GM18861 (cell line): Measurements from ENCODE around the gene DDX4.

Experiments used
- ATAC-seq: cut with Tn5 transposase; IDR thresholded peaks from one replicate; pipeline ENCODE4 v1.9.1; 2021; ENCODE audit not compliant: unreplicated experiment

DDX4 gene

GRCh38 chr5:55820488-55820887 lies 82.6 kb downstream of the DDX4 start:
- no peak for ATAC-seq

- ATAC-seq = no peak
Measured at GRCh38 chr5:55821731-55822512, 84.1 kb downstream of the DDX4 start.

GRCh38 chr5:55823151-55823796 lies 85.4 kb downstream of the DDX4 start:
- no peak for ATAC-seq

- ATAC-seq = no peak
Measured at GRCh38 chr5:55829956-55830355, 92.1 kb downstream of the DDX4 start.

- ATAC-seq = no peak
Measured at GRCh38 chr5:55832446-55832845, 94.6 kb downstream of the DDX4 start.

GRCh38 chr5:55836191-55836590 lies 98.3 kb downstream of the DDX4 start:
- ATAC-seq = no peak

- no peak for ATAC-seq
Measured at GRCh38 chr5:55841976-55842375, 104.1 kb downstream of the DDX4 start.

GRCh38 chr5:55847837-55848236 lies 110.0 kb downstream of the DDX4 start:
- ATAC-seq = no peak

GRCh38 chr5:55848783-55849182 lies 110.9 kb downstream of the DDX4 start:
- no peak for ATAC-seq

GRCh38 chr5:55850839-55851674 lies 113.2 kb downstream of the DDX4 start, which contains the start of gene IL31RA:
Gene IL31RA (plus strand): TSS chr5:55851357. CDS start chr5:55851571, 214 bp downstream.
- ATAC-seq = no peak

GRCh38 chr5:55851675-55851979 lies 113.8 kb downstream of the DDX4 start:
- ATAC-seq = no peak

GRCh38 chr5:55852503-55852902 lies 114.6 kb downstream of the DDX4 start:
- no peak for ATAC-seq

GRCh38 chr5:55853041-55853670 lies 115.3 kb downstream of the DDX4 start:
- no peak for ATAC-seq

GRCh38 chr5:55853818-55854217 lies 116.0 kb downstream of the DDX4 start:
- no peak for ATAC-seq

GRCh38 chr5:55855509-55855908 lies 117.6 kb downstream of the DDX4 start:
- no peak for ATAC-seq

GRCh38 chr5:55856516-55857246 lies 118.8 kb downstream of the DDX4 start:
- no peak for ATAC-seq

GRCh38 chr5:55857247-55857640 lies 119.4 kb downstream of the DDX4 start:
- no peak for ATAC-seq

GRCh38 chr5:55858104-55858503 lies 120.2 kb downstream of the DDX4 start:
- ATAC-seq = no peak

- no peak for ATAC-seq
Measured at GRCh38 chr5:55860288-55860687, 122.4 kb downstream of the DDX4 start.

GRCh38 chr5:55860709-55861108 lies 122.8 kb downstream of the DDX4 start:
- no peak for ATAC-seq
